IPS DF 6.9 (cell line): ENCODE results near the gene ADGRG1.

Experiments
- DNase-seq: peaks from one replicate; pipeline ENCODE4 v3.0.0-alpha.2; 2013; ENCODE audit warnings: low read depth, low spot score
- H3K27ac ChIP-seq: one replicate; pipeline ENCODE4 v1.5.1; 2013; ENCODE audit warnings: low read length, control low read depth
- H3K27me3 ChIP-seq: 2 replicates; pipeline ENCODE4 v1.6.1; 2013; ENCODE audit warnings: mild to moderate bottlenecking, low read length; ENCODE audit not compliant: control insufficient read depth, insufficient read depth
- H3K36me3 ChIP-seq: 2 replicates; pipeline ENCODE4 v1.6.1; 2013; ENCODE audit warnings: low read length; ENCODE audit not compliant: control insufficient read depth, insufficient read depth
- H3K4me1 ChIP-seq: 2 replicates; pipeline ENCODE4 v1.6.1; 2013; ENCODE audit warnings: low read length; ENCODE audit not compliant: control insufficient read depth, insufficient read depth
- H3K4me3 ChIP-seq: 2 replicates; pipeline ENCODE4 v1.5.1; 2013; ENCODE audit warnings: mild to moderate bottlenecking, low read length
- H3K9me3 ChIP-seq: 2 replicates; pipeline ENCODE4 v1.6.1; 2013; ENCODE audit warnings: low read length, inconsistent platforms; ENCODE audit not compliant: control insufficient read depth, insufficient read depth
- WGBS: extraction: QIAGEN DNeasy Blood & Tissue Kit; methylation state at CpG from one replicate; pipeline ENCODE4 v1.1.7; 2013; ENCODE audit warnings: mixed read lengths, missing lambda C conversion rate; ENCODE audit not compliant: insufficient read length, insufficient coverage; 5-methylcytosine and 5-hydroxymethylcytosine counted together

ADGRG1 gene

DNA sequence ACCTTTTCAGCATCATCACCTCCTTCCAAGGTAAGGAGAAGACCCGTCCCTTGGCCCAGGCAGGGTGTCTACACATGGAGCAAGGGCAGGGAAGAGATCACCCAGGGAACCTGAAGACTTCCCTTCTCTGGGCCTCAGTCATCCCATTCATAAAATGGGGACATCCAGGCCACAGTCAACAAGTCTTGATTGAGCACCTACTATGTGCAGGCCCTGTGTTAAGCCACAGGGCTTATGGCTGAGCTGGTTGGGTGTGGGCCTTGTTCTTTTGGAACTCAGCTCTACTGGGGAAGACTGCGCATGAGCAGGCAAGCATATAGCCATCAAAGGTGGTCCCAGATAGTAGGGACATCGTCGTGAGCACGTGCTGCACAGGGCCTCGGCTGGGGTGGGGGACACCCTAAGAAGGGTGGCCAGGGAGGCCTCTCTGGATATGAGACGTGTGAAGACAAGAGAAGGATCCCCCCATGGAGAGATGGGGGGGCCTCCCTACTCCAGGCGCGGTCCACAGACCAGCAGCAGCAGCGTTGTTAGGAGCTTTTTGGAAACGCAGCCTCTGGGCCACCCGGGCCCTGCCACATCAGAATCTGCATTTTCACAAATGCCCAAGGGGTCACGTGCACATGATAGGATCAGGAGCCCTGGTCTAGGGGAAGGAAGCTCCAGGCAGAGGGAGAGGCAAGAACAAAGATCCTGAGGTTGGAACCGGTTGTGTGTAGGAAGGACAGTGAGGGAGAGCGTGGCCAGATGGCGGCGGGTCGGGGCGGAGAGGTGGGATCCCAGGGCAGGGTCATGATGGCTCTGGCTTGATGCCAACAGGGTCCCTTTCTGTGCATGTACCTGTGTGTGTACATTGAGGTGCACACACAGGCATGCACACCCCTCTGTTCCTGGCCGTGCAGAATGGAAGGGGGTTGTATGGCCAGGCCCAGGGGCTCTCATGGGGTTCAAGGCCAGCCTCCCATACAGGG, 33.8 kb downstream of the ADGRG1 start:
- no peaks in the 10 kb centered on the region for H3K27me3 ChIP-seq
- H3K4me1 ChIP-seq: no peaks in the 10 kb centered on the region
- H3K36me3 ChIP-seq: no peaks in the 10 kb centered on the region
- H3K27ac ChIP-seq: no peak overlapping the region
- H3K4me3 ChIP-seq: no peak overlapping the region
- no peaks in the 10 kb centered on the region for H3K9me3 ChIP-seq
- no peak for DNase-seq
- no CpG with 5 or more reads among the region's 20 CpGs for WGBS

GRCh38 chr16:57663436-57663835, 35.0 kb downstream of the ADGRG1 start:
- Histone ChIP-seq H3K27me3 (no peaks in the 10 kb centered on the region), H3K4me1 (peaks cover 3% of the 10 kb centered on the region; the same call in 1 of the 2 replicates)
- no CpG with 5 or more reads among the region's 21 CpGs for WGBS

DNA sequence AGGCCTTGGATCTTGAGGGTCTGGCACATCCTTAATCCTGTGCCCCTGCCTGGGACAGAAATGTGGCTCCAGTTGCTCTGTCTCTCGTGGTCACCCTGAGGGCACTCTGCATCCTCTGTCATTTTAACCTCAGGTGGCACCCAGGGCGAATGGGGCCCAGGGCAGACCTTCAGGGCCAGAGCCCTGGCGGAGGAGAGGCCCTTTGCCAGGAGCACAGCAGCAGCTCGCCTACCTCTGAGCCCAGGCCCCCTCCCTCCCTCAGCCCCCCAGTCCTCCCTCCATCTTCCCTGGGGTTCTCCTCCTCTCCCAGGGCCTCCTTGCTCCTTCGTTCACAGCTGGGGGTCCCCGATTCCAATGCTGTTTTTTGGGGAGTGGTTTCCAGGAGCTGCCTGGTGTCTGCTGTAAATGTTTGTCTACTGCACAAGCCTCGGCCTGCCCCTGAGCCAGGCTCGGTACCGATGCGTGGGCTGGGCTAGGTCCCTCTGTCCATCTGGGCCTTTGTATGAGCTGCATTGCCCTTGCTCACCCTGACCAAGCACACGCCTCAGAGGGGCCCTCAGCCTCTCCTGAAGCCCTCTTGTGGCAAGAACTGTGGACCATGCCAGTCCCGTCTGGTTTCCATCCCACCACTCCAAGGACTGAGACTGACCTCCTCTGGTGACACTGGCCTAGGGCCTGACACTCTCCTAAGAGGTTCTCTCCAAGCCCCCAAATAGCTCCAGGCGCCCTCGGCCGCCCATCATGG, 35.7 kb downstream of the ADGRG1 start:
- Histone ChIP-seq H3K36me3 (no peaks in the 10 kb centered on the region), H3K4me3 (no peak overlapping the region), H3K9me3 (no peaks in the 10 kb centered on the region), H3K4me1 (peaks cover 3% of the 10 kb centered on the region; the same call in 1 of the 2 replicates), H3K27me3 (no peaks in the 10 kb centered on the region), H3K27ac (no peak overlapping the region)
- no peak for DNase-seq
- WGBS: no CpG with 5 or more reads among the region's 15 CpGs

More at GRCh38 chr16:57663436-57663835, 35.0 kb downstream of the ADGRG1 start:
- no peak overlapping the region for H3K4me3 ChIP-seq
- H3K36me3 ChIP-seq: no peaks in the 10 kb centered on the region
- H3K9me3 ChIP-seq: no peaks in the 10 kb centered on the region
- no peak for DNase-seq
- no peak overlapping the region for H3K27ac ChIP-seq

DNA sequence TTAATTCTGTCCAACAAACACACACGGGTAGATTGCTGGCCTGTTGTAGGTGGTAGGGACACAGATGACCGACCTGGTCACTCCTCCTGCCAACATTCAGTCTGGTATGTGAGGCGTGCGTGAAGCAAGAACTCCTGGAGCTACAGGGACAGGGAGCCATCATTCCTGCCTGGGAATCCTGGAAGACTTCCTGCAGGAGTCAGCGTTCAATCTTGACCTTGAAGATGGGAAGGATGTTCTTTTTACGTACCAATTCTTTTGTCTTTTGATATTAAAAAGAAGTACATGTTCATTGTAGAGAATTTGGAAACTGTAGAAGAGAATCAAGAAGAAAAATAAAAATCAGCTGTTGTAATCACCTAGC, 36.2 kb downstream of the ADGRG1 start:
- H3K27ac ChIP-seq: no peak overlapping the region
- no peaks in the 10 kb centered on the region for H3K27me3 ChIP-seq
- no peak overlapping the region for H3K4me3 ChIP-seq
- peaks cover 3% of the 10 kb centered on the region; the same call in 1 of the 2 replicates for H3K4me1 ChIP-seq
- no peaks in the 10 kb centered on the region for H3K36me3 ChIP-seq
- no peak for DNase-seq
- no peaks in the 10 kb centered on the region for H3K9me3 ChIP-seq
- no CpG with 5 or more reads among the region's 6 CpGs for WGBS

DNA sequence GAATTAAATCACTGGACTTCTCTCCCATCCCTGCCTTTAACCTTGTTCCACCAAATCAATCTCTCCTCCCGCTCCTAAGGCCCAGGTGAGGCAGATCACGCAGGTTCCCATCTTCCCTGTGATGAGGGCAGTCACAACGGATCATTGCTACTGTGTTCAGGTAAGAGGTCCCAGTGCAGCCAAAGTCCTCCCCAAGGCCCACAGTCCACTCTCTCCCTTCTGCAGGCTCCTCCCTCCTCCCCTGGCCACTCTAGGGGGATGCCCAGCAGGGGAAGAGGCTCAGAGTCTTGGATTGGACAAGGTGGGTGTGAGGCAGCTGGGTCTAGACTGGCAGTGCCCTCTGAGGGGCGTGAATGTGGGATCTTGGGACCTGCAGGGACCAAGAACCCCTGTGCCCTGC, 37.1 kb downstream of the ADGRG1 start:
- no CpG with 5 or more reads among the region's 4 CpGs for WGBS

DNA sequence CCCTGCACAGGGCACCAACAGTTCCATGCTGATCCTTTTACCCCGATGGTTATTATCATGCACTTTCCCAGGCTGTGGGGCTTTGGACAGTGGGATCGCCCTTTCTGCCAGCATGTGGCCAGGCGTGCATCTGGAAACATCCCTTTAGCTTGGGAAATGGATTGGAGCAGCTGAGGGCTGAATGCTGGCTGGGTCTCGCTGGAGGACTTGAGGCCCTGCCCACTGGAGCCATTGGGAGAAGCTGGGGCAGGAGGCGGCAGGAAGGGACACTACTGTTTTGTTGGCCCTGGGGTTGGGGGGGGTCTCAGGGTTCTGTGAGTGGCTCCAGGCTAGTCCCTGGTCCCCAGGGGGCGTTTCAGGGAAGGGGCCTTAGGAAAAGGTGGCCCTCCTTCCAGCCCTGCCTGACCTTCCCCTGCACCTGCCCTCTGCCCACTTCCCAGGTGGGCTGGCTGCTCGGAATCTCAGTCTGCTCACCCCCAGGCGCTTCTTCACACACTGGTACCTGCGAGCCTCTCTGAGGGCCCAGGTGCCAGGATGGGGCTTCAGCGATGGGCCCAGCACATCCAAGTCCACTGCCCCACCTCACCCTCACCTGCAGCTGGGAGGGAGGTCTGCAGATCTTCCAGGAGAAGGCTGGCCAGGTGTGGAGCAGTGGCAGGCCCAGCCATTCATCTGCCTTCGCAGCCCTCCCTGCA, 38.1 kb downstream of the ADGRG1 start:
- whole genome bisulfite sequencing: no CpG with 5 or more reads among the region's 11 CpGs
- Histone ChIP-seq H3K4me3 (no peak overlapping the region), H3K27me3 (no peaks in the 10 kb centered on the region), H3K9me3 (no peaks in the 10 kb centered on the region), H3K36me3 (no peaks in the 10 kb centered on the region), H3K4me1 (peaks cover 3% of the 10 kb centered on the region; the same call in 1 of the 2 replicates), H3K27ac (no peak overlapping the region)
- no peak for DNase-seq

More for the DNA sequence above, 37.1 kb downstream of the ADGRG1 start:
- Histone ChIP-seq H3K27ac (no peak overlapping the region), H3K36me3 (no peaks in the 10 kb centered on the region), H3K9me3 (no peaks in the 10 kb centered on the region), H3K4me3 (no peak overlapping the region), H3K4me1 (peaks cover 3% of the 10 kb centered on the region; the same call in 1 of the 2 replicates), H3K27me3 (no peaks in the 10 kb centered on the region)
- DNase-seq: no peak

GRCh38 chr16:57667048-57667525, 38.7 kb downstream of the ADGRG1 start:
- H3K4me3 ChIP-seq: no peak overlapping the region

GRCh38 chr16:57667526-57668262, 39.3 kb downstream of the ADGRG1 start:
- Histone ChIP-seq H3K4me1 (peaks cover 3% of the 10 kb centered on the region; the same call in 1 of the 2 replicates), H3K9me3 (no peaks in the 10 kb centered on the region), H3K27me3 (no peaks in the 10 kb centered on the region), H3K4me3 (no peak overlapping the region), H3K36me3 (no peaks in the 10 kb centered on the region), H3K27ac (no peak overlapping the region)
- WGBS: no CpG with 5 or more reads among the region's 17 CpGs
- DNase-seq: no peak

More at GRCh38 chr16:57667048-57667525, 38.7 kb downstream of the ADGRG1 start:
- Histone ChIP-seq H3K27me3 (no peaks in the 10 kb centered on the region), H3K9me3 (no peaks in the 10 kb centered on the region), H3K36me3 (no peaks in the 10 kb centered on the region), H3K27ac (no peak overlapping the region), H3K4me1 (peaks cover 3% of the 10 kb centered on the region; the same call in 1 of the 2 replicates)
- no peak for DNase-seq
- WGBS: no CpG with 5 or more reads among the region's 5 CpGs

DNA sequence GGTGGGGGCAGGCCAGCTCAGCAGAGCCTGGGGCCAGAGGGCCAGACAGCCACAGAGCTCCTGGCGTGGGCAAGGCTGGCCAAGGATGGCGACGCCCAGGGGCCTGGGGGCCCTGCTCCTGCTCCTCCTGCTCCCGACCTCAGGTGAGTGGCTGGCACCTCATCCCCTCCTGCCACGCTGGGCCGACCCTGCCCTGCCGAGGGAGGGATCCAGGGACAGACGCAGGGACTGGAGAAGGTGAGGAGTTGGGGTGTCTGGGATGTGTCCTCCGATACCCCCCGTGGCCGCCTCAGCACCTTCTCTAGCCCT, 39.8 kb downstream of the ADGRG1 start, which contains the start of gene ADGRG3:
Gene ADGRG3 (plus strand): TSS at position 44 of the 309 bp plus-strand sequence. CDS start 42 bp downstream, at position 86.
- H3K27me3 ChIP-seq: no peaks in the 10 kb centered on the region
- DNase-seq: no peak
- H3K4me3 ChIP-seq: no peak within 1 kb of the TSS
- no peaks in the 10 kb centered on the region for H3K9me3 ChIP-seq
- no peaks in the 10 kb centered on the region for H3K36me3 ChIP-seq
- H3K4me1 ChIP-seq: peaks cover 3% of the 10 kb centered on the region; the same call in 1 of the 2 replicates
- WGBS: no CpG with 5 or more reads among the region's 11 CpGs
- no peak within 1 kb of the TSS for H3K27ac ChIP-seq
